GM21528 (cell line): ENCODE results near the gene ARL8B.

Experiments used
- ATAC-seq: cut with Tn5 transposase; IDR thresholded peaks from one replicate; pipeline ENCODE4 v1.9.1; 2021; ENCODE audit warnings: mild to moderate bottlenecking, moderate library complexity; ENCODE audit not compliant: unreplicated experiment, low FRiP score

ARL8B gene

DNA sequence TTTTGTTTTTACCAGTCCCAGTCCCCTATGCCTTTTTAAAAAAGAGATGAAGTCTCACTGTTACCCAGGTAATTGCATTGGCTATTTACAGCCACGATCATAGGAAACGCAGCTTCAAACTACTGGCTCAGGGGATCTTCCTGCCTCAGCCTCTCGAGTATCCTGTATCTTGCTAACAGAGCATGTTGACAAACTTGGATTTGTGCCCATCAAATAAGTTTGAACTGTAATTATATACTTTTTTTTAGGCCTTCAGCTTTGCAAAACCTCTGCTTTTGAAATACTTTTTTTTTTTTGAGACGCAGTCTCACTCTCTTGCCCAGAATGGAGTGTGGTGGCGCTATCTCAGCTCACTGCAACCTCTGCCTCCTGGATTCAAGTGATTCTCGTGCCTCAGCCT is 62.4 kb downstream of the ARL8B start:
- ATAC-seq = no peak

GRCh38 chr3:5185093-5185673 is 63.1 kb downstream of the ARL8B start:
- ATAC-seq = no peak

DNA sequence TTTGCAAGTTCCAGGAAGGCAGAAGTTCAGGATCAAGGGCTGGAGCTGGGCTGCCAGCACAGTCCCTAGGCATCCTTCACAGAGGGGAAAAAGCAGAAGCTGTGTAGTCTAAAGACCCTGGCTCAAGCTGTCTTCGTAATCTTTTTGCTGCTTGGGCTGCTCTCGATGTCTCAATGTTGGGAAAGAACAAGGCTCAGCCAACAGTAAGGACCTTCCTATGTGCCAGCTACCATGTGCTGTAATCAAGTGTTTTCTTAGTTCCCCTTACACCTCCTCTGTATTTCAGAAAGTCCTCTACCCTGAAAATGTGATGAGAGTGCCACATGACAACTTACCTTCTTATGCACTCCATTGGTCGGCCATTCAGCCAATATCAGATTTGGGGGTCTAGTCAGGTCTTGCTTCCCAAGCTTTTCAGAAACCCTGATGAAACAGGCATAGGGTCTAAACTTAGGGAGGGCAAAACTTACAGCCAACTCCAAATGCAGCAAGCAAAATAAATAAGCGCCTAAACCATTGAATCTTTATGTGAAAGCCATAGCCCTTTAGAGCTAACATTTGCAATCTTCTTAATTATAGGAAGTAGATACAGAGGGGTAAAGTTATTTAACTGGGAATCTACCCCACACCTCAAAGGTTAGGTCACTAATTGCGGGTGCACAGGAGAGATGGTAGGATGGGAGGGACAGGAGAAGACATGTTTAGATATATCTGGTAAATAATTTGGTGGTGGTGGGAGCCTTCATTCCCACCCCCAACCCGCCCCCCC is 64.2 kb downstream of the ARL8B start:
- peak; percentile 7 for ATAC-seq

- no peak for ATAC-seq
Observed at GRCh38 chr3:5186858-5187155, 64.7 kb downstream of the ARL8B start.

GRCh38 chr3:5187156-5187919 is 65.2 kb downstream of the ARL8B start, which contains the start of gene EDEM1:
Gene EDEM1 (plus strand): TSS chr3:5187707. CDS start chr3:5187806, 99 bp downstream.
- peak; percentile 82 for ATAC-seq

DNA sequence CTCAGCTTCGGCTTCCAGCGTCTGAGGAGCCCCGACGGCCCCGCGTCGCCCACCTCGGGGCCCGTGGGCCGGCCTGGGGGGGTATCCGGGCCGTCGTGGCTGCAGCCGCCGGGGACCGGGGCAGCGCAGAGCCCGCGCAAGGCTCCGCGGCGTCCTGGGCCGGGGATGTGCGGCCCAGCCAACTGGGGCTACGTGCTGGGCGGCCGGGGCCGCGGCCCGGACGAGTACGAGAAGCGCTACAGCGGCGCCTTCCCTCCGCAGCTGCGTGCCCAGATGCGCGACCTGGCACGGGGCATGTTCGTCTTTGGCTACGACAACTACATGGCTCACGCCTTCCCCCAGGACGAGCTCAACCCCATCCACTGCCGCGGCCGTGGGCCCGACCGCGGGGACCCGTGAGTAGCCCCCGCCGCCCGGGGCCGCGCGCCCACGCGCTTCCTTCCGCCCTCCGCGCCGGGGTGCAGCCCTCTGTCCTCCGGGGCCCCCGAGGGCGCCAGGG is 65.9 kb downstream of the ARL8B start:
- ATAC-seq = peak; percentile 17

DNA sequence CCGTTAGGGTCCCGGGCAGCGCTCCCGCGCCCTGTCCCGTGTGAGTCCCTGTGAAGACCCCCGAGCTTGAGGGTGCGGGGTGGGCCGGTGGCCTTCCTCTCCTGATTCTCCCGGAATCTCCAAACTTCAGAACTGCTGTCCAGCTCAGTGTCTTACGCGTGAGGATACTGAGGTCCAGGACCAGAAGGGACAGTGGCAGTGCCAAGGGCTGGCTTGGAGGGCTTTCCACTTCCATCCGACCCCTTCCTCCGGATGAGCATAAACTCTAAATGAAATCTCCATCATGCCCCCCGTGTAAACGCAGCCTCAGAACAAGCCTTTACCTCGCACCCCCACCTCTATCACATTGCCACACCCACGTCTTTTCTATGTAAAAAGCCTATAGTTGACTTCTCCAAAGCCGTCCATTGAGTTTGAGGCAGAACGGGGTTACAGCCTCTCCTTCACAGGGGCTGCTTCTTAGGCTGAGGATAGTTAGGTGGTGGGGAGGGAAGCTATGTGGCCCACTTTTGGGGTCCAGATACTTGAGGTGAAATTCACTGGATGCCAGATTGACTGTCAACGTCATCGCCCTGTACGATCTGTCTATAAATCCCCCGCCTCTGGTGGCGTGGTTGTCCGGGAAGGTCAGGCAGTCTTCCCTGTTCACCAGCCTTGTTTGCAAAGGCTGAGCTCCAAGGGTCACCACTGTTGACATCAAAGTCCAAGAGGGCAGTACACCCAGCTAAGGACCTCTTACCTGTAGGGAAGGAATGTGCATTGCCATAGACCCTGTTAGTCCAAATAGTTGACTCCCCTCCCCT is 66.5 kb downstream of the ARL8B start:
- no peak for ATAC-seq

DNA sequence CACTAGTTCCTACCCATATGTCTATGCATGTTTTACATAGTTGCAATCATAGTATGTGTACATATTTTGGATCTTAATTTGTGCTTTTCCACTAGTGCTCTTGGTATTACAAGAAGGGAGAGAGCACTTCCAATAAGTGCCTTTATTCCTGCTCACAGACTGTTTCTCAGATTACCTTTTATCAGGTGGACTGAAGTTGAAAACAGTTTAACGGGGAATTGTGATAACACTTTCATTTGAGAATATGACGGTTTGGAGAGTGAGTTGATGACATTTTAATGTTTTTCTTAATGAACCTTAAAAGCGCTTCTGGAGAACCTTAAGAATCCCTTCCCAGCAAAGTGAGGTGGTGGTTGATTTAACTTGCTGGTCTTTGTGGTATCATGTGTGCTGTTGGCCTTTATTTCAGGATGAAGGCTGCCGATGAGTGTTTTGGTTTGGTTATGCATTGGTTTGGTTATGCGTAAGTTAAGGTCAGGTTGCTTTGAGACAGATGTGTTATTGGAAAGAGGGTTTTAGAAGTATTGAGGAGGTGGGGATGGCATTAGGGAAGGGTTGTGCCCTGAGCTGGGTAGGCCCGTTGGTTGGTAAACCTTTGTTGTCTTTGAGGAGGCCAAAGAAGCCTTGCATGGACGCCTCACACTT is 68.2 kb downstream of the ARL8B start:
- ATAC-seq = no peak

- no peak for ATAC-seq
Observed at GRCh38 chr3:5191555-5192304, 69.6 kb downstream of the ARL8B start.

DNA sequence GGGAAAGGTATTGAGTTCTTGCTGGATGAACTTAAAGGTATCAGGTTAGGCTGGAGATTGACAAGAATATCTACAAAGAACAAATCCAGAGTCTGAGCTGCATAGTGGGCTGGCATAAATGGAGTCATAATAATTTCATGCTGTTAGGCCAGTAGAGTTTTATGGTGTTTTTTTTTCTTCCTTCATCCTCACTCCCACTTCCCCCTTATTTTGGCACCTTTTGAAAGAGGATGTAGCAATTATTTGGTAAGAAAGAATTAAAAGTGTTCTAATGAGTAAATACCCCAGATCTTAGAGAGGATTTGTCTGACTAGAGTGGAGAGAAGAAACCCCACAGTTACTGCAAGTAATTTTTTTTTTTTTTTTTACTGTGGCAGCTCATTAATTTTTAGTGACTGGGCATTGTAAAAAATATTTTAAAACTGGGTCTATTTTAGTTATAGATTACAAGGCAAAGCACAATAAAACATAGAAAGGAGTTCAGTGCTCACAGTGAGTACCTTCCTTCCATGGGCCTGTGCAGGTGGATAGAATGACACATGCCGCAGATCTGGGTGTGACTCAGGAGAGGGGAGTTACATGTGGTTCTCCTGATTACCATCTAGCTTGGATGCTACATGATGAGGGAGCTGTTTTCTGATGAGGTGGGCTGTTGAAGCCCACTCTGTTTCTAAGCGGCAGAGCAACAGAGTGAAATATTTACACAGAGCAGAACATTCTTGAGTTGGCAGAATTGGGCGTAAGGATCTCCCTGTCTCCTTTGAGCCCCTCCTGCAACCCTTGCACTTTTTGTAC is 70.7 kb downstream of the ARL8B start:
- no peak for ATAC-seq

DNA sequence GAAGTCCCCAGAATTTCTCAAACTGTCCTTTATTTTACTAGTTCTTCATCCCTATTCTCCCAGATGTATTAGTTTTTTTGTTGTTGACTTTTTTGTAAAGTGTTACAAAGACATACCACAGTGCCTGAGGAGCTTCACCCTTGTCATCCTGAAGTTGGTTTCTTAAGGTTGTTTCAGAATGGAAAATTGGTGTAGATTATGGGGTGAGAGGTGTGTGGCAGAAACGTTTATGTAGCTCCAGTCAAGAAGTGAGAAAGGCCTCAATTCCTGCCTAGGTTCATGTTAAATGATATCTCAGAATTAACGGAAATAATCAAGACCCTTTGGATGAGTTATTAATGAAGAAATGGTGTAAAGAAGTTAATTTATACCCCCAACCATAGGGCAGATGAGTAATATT is 72.2 kb downstream of the ARL8B start:
- no peak for ATAC-seq

- ATAC-seq = peak; percentile 36
Observed at GRCh38 chr3:5194801-5195509, 72.9 kb downstream of the ARL8B start.

DNA sequence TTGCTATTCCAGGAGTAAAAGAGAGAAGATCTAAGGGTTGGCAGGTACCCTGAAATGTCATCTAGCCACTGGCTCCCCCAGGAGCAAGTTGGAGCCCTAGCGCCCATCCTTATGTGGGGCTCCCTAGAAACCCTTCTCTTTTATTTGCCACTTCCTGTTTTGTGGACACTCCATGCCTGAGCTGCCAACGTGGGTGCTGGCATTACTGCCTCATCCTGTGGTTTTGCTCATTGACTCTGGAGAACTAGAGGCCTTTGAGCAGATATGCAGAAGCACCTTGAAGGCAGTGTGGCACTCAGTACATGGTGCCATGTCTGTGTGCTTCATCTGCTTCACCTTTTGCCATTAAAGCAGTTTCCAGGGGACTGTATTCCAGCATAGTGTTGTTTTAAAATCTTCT is 73.5 kb downstream of the ARL8B start:
- no peak for ATAC-seq

GRCh38 chr3:5197022-5197421 is 74.9 kb downstream of the ARL8B start:
- ATAC-seq = no peak

- peak; percentile 82 for ATAC-seq
Observed at GRCh38 chr3:5197470-5198312, 75.6 kb downstream of the ARL8B start.

DNA sequence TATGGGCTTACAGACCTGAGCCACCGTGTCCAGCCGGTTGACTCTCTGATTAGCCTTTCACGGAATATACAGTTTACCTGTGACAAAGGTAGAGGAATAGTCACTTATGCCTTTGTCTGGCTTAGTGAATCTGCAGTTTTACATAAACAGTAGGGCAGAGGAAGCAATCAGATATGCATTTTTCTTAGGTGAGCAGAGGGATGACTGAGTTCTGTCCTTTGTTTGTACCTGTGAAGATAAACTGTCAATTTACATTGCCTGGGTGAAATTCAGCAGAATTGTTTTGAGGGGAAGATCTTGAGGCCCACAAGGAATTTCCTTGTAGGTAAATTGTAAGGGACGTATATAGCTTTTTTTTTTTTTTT is 76.2 kb downstream of the ARL8B start:
- no peak for ATAC-seq

- ATAC-seq = peak; percentile 31
Observed at GRCh38 chr3:5198986-5199731, 77.1 kb downstream of the ARL8B start.
